Nephron progenitor cell (in vitro differentiated cells): ENCODE results near the gene PIMREG.

Source experiments
- DNase-seq: peaks from one replicate; pipeline ENCODE4 v3.0.0; 2021
- H3K27ac Mint-ChIP-seq: 2 replicates; pipeline ENCODE4 v1.8.0; 2021; ENCODE audit warnings: mild to moderate bottlenecking, moderate library complexity, mixed read lengths
- H3K27me3 Mint-ChIP-seq: 2 replicates; pipeline ENCODE4 v1.8.0; 2021; ENCODE audit warnings: mild to moderate bottlenecking, low read depth, mixed read lengths; ENCODE audit not compliant: poor library complexity
- H3K36me3 Mint-ChIP-seq: 2 replicates; pipeline ENCODE4 v1.8.0; 2021; ENCODE audit warnings: low read depth, mixed read lengths
- H3K4me1 Mint-ChIP-seq: 2 replicates; pipeline ENCODE4 v1.8.0; 2021; ENCODE audit warnings: mixed read lengths
- H3K4me3 Mint-ChIP-seq: 2 replicates; pipeline ENCODE4 v1.8.0; 2021; ENCODE audit warnings: mild to moderate bottlenecking, moderate library complexity, mixed read lengths
- H3K9me3 Mint-ChIP-seq: 2 replicates; pipeline ENCODE4 v1.8.0; 2021; ENCODE audit warnings: mild to moderate bottlenecking, moderate library complexity, mixed read lengths
- TF ChIP-seq, protein P1 (sequence below): fragments of 200-600 bp; sonication (generic); IDR thresholded peaks from 2 replicates; pipeline ENCODE4 v1.5.0; 2021; ENCODE audit warnings: antibody characterized with exemption

PIMREG gene

DNA sequence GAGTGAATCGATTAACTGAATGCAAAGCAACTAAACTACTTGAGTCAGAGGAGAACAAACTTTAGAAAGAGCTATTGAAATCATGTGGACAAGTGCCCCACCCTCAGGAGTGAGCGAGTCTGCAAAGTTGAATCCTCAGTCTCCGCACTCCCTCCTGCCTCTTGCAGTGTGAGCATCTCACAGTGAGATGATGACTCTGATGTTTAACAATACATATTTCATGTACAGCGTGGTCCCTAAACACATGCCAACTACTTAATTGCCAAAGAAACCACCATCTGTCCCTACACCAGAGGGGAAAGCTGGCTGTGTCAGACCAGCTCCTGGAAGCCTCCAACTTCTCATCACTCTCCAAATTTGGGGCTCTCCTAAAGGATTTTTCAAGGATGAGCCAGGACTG is 31.2 kb downstream of the PIMREG start:
- TF ChIP-seq, protein P1, sequence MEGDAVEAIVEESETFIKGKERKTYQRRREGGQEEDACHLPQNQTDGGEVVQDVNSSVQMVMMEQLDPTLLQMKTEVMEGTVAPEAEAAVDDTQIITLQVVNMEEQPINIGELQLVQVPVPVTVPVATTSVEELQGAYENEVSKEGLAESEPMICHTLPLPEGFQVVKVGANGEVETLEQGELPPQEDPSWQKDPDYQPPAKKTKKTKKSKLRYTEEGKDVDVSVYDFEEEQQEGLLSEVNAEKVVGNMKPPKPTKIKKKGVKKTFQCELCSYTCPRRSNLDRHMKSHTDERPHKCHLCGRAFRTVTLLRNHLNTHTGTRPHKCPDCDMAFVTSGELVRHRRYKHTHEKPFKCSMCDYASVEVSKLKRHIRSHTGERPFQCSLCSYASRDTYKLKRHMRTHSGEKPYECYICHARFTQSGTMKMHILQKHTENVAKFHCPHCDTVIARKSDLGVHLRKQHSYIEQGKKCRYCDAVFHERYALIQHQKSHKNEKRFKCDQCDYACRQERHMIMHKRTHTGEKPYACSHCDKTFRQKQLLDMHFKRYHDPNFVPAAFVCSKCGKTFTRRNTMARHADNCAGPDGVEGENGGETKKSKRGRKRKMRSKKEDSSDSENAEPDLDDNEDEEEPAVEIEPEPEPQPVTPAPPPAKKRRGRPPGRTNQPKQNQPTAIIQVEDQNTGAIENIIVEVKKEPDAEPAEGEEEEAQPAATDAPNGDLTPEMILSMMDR = no peak
- Mint-ChIP-seq H3K4me3 (no peak overlapping the region), H3K9me3 (no peaks in the 10 kb centered on the region)

DNA sequence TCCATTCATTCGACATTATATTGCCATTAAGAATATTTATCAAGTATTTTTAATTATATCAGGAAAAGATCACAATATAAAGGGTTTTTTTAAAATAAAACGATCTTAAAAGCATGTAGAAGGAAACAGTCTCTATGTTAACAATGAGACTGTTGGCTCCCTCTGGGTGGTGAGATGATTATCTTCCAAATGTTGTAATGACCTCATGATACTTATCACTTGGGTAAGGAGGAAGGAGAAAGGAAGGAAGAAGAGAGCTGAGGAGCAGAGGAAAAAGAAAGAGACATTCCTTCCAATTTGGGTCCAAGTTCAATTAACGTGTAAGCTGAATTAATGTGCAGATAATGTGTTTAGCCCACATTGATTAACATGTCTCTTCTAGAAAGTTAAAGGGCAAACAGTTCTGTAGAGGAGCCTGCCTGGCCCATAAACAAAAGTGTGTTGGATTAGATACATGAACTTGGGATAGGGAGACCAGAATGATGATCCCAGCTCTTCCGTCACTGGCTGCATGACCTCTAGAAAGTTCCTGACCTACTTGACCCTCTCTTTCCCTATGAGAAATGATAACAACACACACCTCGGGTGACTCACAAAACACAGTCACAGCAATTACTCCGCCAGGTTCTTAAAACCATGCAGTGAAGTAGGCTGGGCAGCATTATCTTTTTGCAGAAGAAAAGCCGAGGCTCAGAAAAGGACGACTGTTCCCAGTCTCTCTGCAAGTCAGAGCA is 32.0 kb downstream of the PIMREG start:
- Mint-ChIP-seq H3K27me3 (peaks cover 23% of the 10 kb centered on the region), H3K27ac (no peak overlapping the region), H3K9me3 (no peaks in the 10 kb centered on the region), H3K36me3 (no peaks in the 10 kb centered on the region), H3K4me1 (peaks cover 54% of the 10 kb centered on the region), H3K4me3 (no peak overlapping the region)
- TF ChIP-seq, protein P1 = no peak
- no peak for DNase-seq

More for the DNA sequence above, 31.2 kb downstream of the PIMREG start:
- H3K27ac Mint-ChIP-seq = no peak overlapping the region
- H3K4me1 Mint-ChIP-seq = peaks cover 54% of the 10 kb centered on the region
- DNase-seq = no peak
- H3K27me3 Mint-ChIP-seq = peaks cover 16% of the 10 kb centered on the region
- no peaks in the 10 kb centered on the region for H3K36me3 Mint-ChIP-seq

GRCh38 chr17:6476810-6477179 is 32.5 kb downstream of the PIMREG start:
- Mint-ChIP-seq H3K4me1 (peaks cover 53% of the 10 kb centered on the region), H3K27me3 (peaks cover 28% of the 10 kb centered on the region), H3K9me3 (no peaks in the 10 kb centered on the region), H3K27ac (no peak overlapping the region), H3K4me3 (no peak overlapping the region), H3K36me3 (no peaks in the 10 kb centered on the region)
- TF ChIP-seq, protein P1 = no peak
- DNase-seq = peak; percentile 48

- Mint-ChIP-seq H3K9me3 (no peaks in the 10 kb centered on the region), H3K27ac (no peak overlapping the region), H3K27me3 (peaks cover 33% of the 10 kb centered on the region), H3K4me1 (peaks cover 45% of the 10 kb centered on the region), H3K36me3 (no peaks in the 10 kb centered on the region), H3K4me3 (no peak overlapping the region)
- TF ChIP-seq, protein P1 = no peak
- no peak for DNase-seq
Observed at GRCh38 chr17:6477831-6478383, 33.7 kb downstream of the PIMREG start.

- Mint-ChIP-seq H3K27me3 (peaks cover 32% of the 10 kb centered on the region), H3K36me3 (no peaks in the 10 kb centered on the region), H3K9me3 (no peaks in the 10 kb centered on the region), H3K4me3 (no peak overlapping the region), H3K27ac (no peak overlapping the region), H3K4me1 (peaks cover 41% of the 10 kb centered on the region)
- TF ChIP-seq, protein P1 = no peak
- DNase-seq = no peak
Observed at GRCh38 chr17:6478486-6478885, 34.2 kb downstream of the PIMREG start.
